ENCODE data around the gene TRMT2A. TPM values are rescaled to one million over a fixed set of nuclear protein-coding genes. Genes with fewer than 3 reads are reported as not detected.

The TRMT2A gene
- total and polyA plus RNA-seq, 5 donors from 2014 or later: 24.5 to 75.2 (median 30.0) TPM

GRCh38 chr22:20106205-20106848, 10.7 kb downstream of the TRMT2A start:
- Histone ChIP-seq H3K4me3 (ENCODE audit: low read depth, low read length) (no peak overlapping the region), H3K27ac (ENCODE audit: insufficient read depth, low read length, poor library complexity, severe bottlenecking) (no peak overlapping the region), H3K9me3 (ENCODE audit: control insufficient read depth in 2 of 2, low read length in 2 of 2) (no peaks in the 10 kb centered on the region), H3K36me3 (ENCODE audit: control insufficient read depth, insufficient read depth, low read length) (peaks cover 51% of the 10 kb centered on the region), H3K27me3 (ENCODE audit: control insufficient read depth, insufficient read depth, low read length) (no peaks in the 10 kb centered on the region), H3K4me1 (ENCODE audit: control insufficient read depth, insufficient read depth, low read length, poor library complexity, severe bottlenecking) (peaks cover 3% of the 10 kb centered on the region)
- Mint-ChIP-seq H3K9me3 (no peaks in the 10 kb centered on the region), H3K36me3 (peaks cover 15% of the 10 kb centered on the region), H3K4me1 (peaks cover 0 to 26% (median 5%) of the 10 kb centered on the region in 4 donors), H3K4me3 (no peak overlapping the region), H3K27me3 (no peaks in the 10 kb centered on the region), H3K27ac (no peak overlapping the region)
- DNase-seq (no peak), ATAC-seq (ENCODE audit: low read depth in 2 of 2) (no peak)

GRCh38 chr22:20105456-20106204, 11.4 kb downstream of the TRMT2A start:
- Mint-ChIP-seq H3K4me1 (peaks cover 0 to 26% (median 7%) of the 10 kb centered on the region in 4 donors), H3K36me3 (peaks cover 15% of the 10 kb centered on the region), H3K27me3 (no peaks in the 10 kb centered on the region), H3K4me3 (peak overlapping the region in 1 of 4 donors; percentile 15), H3K27ac (peak overlapping the region in 1 of 3 donors; percentile 52), H3K9me3 (no peaks in the 10 kb centered on the region)
- Histone ChIP-seq H3K9me3 (ENCODE audit: control insufficient read depth in 2 of 2, low read length in 2 of 2) (no peaks in the 10 kb centered on the region), H3K27ac (ENCODE audit: insufficient read depth, low read length, poor library complexity, severe bottlenecking) (no peak overlapping the region), H3K4me3 (ENCODE audit: low read depth, low read length) (no peak overlapping the region), H3K36me3 (ENCODE audit: control insufficient read depth, insufficient read depth, low read length) (peaks cover 51% of the 10 kb centered on the region), H3K4me1 (ENCODE audit: control insufficient read depth, insufficient read depth, low read length, poor library complexity, severe bottlenecking) (peaks cover 10% of the 10 kb centered on the region), H3K27me3 (ENCODE audit: control insufficient read depth, insufficient read depth, low read length) (no peaks in the 10 kb centered on the region)
- DNase-seq (no peak), ATAC-seq (ENCODE audit: low read depth in 2 of 2) (no peak)

GRCh38 chr22:20102203-20102780, 14.7 kb downstream of the TRMT2A start:
- H3K27ac ChIP-seq (ENCODE audit: insufficient read depth, low read length, poor library complexity, severe bottlenecking): no peak overlapping the region
- ATAC-seq (ENCODE audit: low read depth in 2 of 2) (no peak), DNase-seq (no peak)
- peaks cover 35% of the 10 kb centered on the region for H3K36me3 ChIP-seq (ENCODE audit: control insufficient read depth, insufficient read depth, low read length)
- H3K4me3 Mint-ChIP-seq: peak overlapping the region in 3 of 4 donors; percentile 38 to 54 (median 50)
- H3K36me3 Mint-ChIP-seq: peaks cover 13% of the 10 kb centered on the region
- H3K4me1 Mint-ChIP-seq: peaks cover 16 to 53% (median 28%) of the 10 kb centered on the region in 4 donors
- peaks cover 29% of the 10 kb centered on the region for H3K4me1 ChIP-seq (ENCODE audit: control insufficient read depth, insufficient read depth, low read length, poor library complexity, severe bottlenecking)
- no peak overlapping the region for H3K4me3 ChIP-seq (ENCODE audit: low read depth, low read length)
- H3K27me3 Mint-ChIP-seq: no peaks in the 10 kb centered on the region
- no peaks in the 10 kb centered on the region for H3K27me3 ChIP-seq (ENCODE audit: control insufficient read depth, insufficient read depth, low read length)
- H3K9me3 Mint-ChIP-seq: no peaks in the 10 kb centered on the region
- H3K27ac Mint-ChIP-seq: peak overlapping the region in 2 of 3 donors; percentile 95 to 97
- no peaks in the 10 kb centered on the region for H3K9me3 ChIP-seq (ENCODE audit: control insufficient read depth in 2 of 2, low read length in 2 of 2)

- Histone ChIP-seq H3K4me3 (ENCODE audit: low read depth, low read length) (no peak overlapping the region), H3K4me1 (ENCODE audit: control insufficient read depth, insufficient read depth, low read length, poor library complexity, severe bottlenecking) (peaks cover 29% of the 10 kb centered on the region), H3K27ac (ENCODE audit: insufficient read depth, low read length, poor library complexity, severe bottlenecking) (peak overlapping the region; percentile 84), H3K9me3 (ENCODE audit: control insufficient read depth in 2 of 2, low read length in 2 of 2) (no peaks in the 10 kb centered on the region), H3K36me3 (ENCODE audit: control insufficient read depth, insufficient read depth, low read length) (peaks cover 35% of the 10 kb centered on the region), H3K27me3 (ENCODE audit: control insufficient read depth, insufficient read depth, low read length) (no peaks in the 10 kb centered on the region)
- DNase-seq (no peak), ATAC-seq (ENCODE audit: low read depth in 2 of 2) (no peak)
- Mint-ChIP-seq H3K27ac (peak overlapping the region in 2 of 3 donors; percentile 95 to 97), H3K9me3 (peaks cover 0 to 1% (median 0%) of the 10 kb centered on the region in 7 donors), H3K27me3 (no peaks in the 10 kb centered on the region), H3K4me1 (peaks cover 19 to 57% (median 32%) of the 10 kb centered on the region in 4 donors), H3K4me3 (peak overlapping the region in 2 of 4 donors; percentile 50 to 51), H3K36me3 (peaks cover 17% of the 10 kb centered on the region)
Measured at GRCh38 chr22:20101638-20102037, 15.4 kb downstream of the TRMT2A start.

- Histone ChIP-seq H3K27ac (ENCODE audit: insufficient read depth, low read length, poor library complexity, severe bottlenecking) (peak overlapping the region; percentile 84), H3K4me1 (ENCODE audit: control insufficient read depth, insufficient read depth, low read length, poor library complexity, severe bottlenecking) (peaks cover 36% of the 10 kb centered on the region), H3K36me3 (ENCODE audit: control insufficient read depth, insufficient read depth, low read length) (peaks cover 34% of the 10 kb centered on the region), H3K9me3 (ENCODE audit: control insufficient read depth in 2 of 2, low read length in 2 of 2) (peaks cover 0 to 1% of the 10 kb centered on the region in 2 experiments), H3K27me3 (ENCODE audit: control insufficient read depth, insufficient read depth, low read length) (no peaks in the 10 kb centered on the region), H3K4me3 (ENCODE audit: low read depth, low read length) (peak overlapping the region; percentile 14)
- DNase-seq (no peak), ATAC-seq (ENCODE audit: low read depth in 2 of 2) (no peak)
- Mint-ChIP-seq H3K4me1 (peaks cover 23 to 76% (median 45%) of the 10 kb centered on the region in 4 donors), H3K4me3 (peak overlapping the region in 2 of 4 donors; percentile 16 to 85), H3K27ac (peak overlapping the region in 2 of 3 donors; percentile 95 to 97), H3K36me3 (peaks cover 32% of the 10 kb centered on the region), H3K9me3 (peaks cover 0 to 1% (median 0%) of the 10 kb centered on the region in 7 donors), H3K27me3 (no peaks in the 10 kb centered on the region)
Measured at GRCh38 chr22:20099099-20099711, 17.8 kb downstream of the TRMT2A start.

GRCh38 chr22:20096574-20097420, 20.2 kb downstream of the TRMT2A start:
- Histone ChIP-seq H3K27ac (ENCODE audit: insufficient read depth, low read length, poor library complexity, severe bottlenecking) (peak overlapping the region; percentile 30), H3K4me3 (ENCODE audit: low read depth, low read length) (no peak overlapping the region), H3K36me3 (ENCODE audit: control insufficient read depth, insufficient read depth, low read length) (peaks cover 47% of the 10 kb centered on the region), H3K4me1 (ENCODE audit: control insufficient read depth, insufficient read depth, low read length, poor library complexity, severe bottlenecking) (peaks cover 60% of the 10 kb centered on the region), H3K9me3 (ENCODE audit: control insufficient read depth in 2 of 2, low read length in 2 of 2) (peaks cover 0 to 1% of the 10 kb centered on the region in 2 experiments), H3K27me3 (ENCODE audit: control insufficient read depth, insufficient read depth, low read length) (no peaks in the 10 kb centered on the region)
- ATAC-seq (ENCODE audit: low read depth in 2 of 2): no peak
- Mint-ChIP-seq H3K36me3 (peaks cover 39% of the 10 kb centered on the region), H3K27ac (peak overlapping the region; percentile 68 to 87 (median 70)), H3K4me3 (peak overlapping the region in 1 of 4 donors; percentile 69), H3K27me3 (no peaks in the 10 kb centered on the region), H3K4me1 (peaks cover 26 to 85% (median 55%) of the 10 kb centered on the region in 4 donors), H3K9me3 (peaks cover 0 to 1% (median 0%) of the 10 kb centered on the region in 7 donors)
- no peak for DNase-seq
